ENCODE results near the gene FNDC3B. TPM values are rescaled to one million over a fixed set of nuclear protein-coding genes. Genes with fewer than 3 reads are reported as not detected.

Gene FNDC3B
- total RNA-seq, 1 donor from 2014 or later, result 290 TPM

- no peak overlapping the region for H3K4me3 Mint-ChIP-seq (ENCODE audit: unreplicated experiment)
Observed at GRCh38 chr3:172061724-172062184, 22.4 kb downstream of the FNDC3B start.

GRCh38 chr3:172062761-172063160 is 23.4 kb downstream of the FNDC3B start:
- H3K4me1 Mint-ChIP-seq (ENCODE audit: low read depth), result peaks cover 97% of the 10 kb centered on the region
- H3K36me3 Mint-ChIP-seq (ENCODE audit: low read depth), result peaks cover 19% of the 10 kb centered on the region
- TF ChIP-seq CTCF (IDR thresholded peaks at IDR 0.05), result no peak
- H3K27me3 Mint-ChIP-seq (ENCODE audit: low read depth), result no peaks in the 10 kb centered on the region
- no peaks in the 10 kb centered on the region for H3K9me3 Mint-ChIP-seq (ENCODE audit: low read depth)
- no peak overlapping the region for H3K4me3 Mint-ChIP-seq (ENCODE audit: unreplicated experiment)
- no peak for DNase-seq (ENCODE audit: low spot score)
- peak overlapping the region; percentile 88 for H3K27ac Mint-ChIP-seq (ENCODE audit: unreplicated experiment)

More at GRCh38 chr3:172061724-172062184, 22.4 kb downstream of the FNDC3B start:
- no peaks in the 10 kb centered on the region for H3K9me3 Mint-ChIP-seq (ENCODE audit: low read depth)
- H3K27ac Mint-ChIP-seq (ENCODE audit: unreplicated experiment), result peak overlapping the region; percentile 72
- no peak for TF ChIP-seq CTCF (IDR thresholded peaks at IDR 0.05)
- H3K27me3 Mint-ChIP-seq (ENCODE audit: low read depth), result no peaks in the 10 kb centered on the region
- H3K36me3 Mint-ChIP-seq (ENCODE audit: low read depth), result peaks cover 19% of the 10 kb centered on the region
- peaks cover 97% of the 10 kb centered on the region for H3K4me1 Mint-ChIP-seq (ENCODE audit: low read depth)
- DNase-seq (ENCODE audit: low spot score), result no peak

- no peak for DNase-seq (ENCODE audit: low spot score)
- no peak for TF ChIP-seq CTCF (IDR thresholded peaks at IDR 0.05)
- H3K36me3 Mint-ChIP-seq (ENCODE audit: low read depth), result peaks cover 19% of the 10 kb centered on the region
- H3K9me3 Mint-ChIP-seq (ENCODE audit: low read depth), result no peaks in the 10 kb centered on the region
- peaks cover 97% of the 10 kb centered on the region for H3K4me1 Mint-ChIP-seq (ENCODE audit: low read depth)
- peak overlapping the region; percentile 88 for H3K27ac Mint-ChIP-seq (ENCODE audit: unreplicated experiment)
- no peaks in the 10 kb centered on the region for H3K27me3 Mint-ChIP-seq (ENCODE audit: low read depth)
- peak overlapping the region; percentile 33 for H3K4me3 Mint-ChIP-seq (ENCODE audit: unreplicated experiment)
Observed at GRCh38 chr3:172063456-172064432, 24.4 kb downstream of the FNDC3B start.

GRCh38 chr3:172065527-172065926 is 26.1 kb downstream of the FNDC3B start:
- no peak for TF ChIP-seq CTCF (IDR thresholded peaks at IDR 0.05)
- no peak overlapping the region for H3K4me3 Mint-ChIP-seq (ENCODE audit: unreplicated experiment)
- H3K36me3 Mint-ChIP-seq (ENCODE audit: low read depth), result peaks cover 19% of the 10 kb centered on the region
- no peaks in the 10 kb centered on the region for H3K9me3 Mint-ChIP-seq (ENCODE audit: low read depth)
- DNase-seq (ENCODE audit: low spot score), result no peak
- peak overlapping the region; percentile 95 for H3K27ac Mint-ChIP-seq (ENCODE audit: unreplicated experiment)
- no peaks in the 10 kb centered on the region for H3K27me3 Mint-ChIP-seq (ENCODE audit: low read depth)
- peaks cover 98% of the 10 kb centered on the region for H3K4me1 Mint-ChIP-seq (ENCODE audit: low read depth)

GRCh38 chr3:172065967-172066762 is 26.8 kb downstream of the FNDC3B start:
- peaks cover 95% of the 10 kb centered on the region for H3K4me1 Mint-ChIP-seq (ENCODE audit: low read depth)
- H3K4me3 Mint-ChIP-seq (ENCODE audit: unreplicated experiment), result no peak overlapping the region

More at GRCh38 chr3:172065967-172066762, 26.8 kb downstream of the FNDC3B start:
- H3K27me3 Mint-ChIP-seq (ENCODE audit: low read depth), result no peaks in the 10 kb centered on the region
- H3K9me3 Mint-ChIP-seq (ENCODE audit: low read depth), result no peaks in the 10 kb centered on the region
- no peak for TF ChIP-seq CTCF (IDR thresholded peaks at IDR 0.05)
- H3K27ac Mint-ChIP-seq (ENCODE audit: unreplicated experiment), result peak overlapping the region; percentile 95
- H3K36me3 Mint-ChIP-seq (ENCODE audit: low read depth), result peaks cover 19% of the 10 kb centered on the region
- DNase-seq (ENCODE audit: low spot score), result no peak

Measured in chondrocyte (in vitro differentiated cells).